GM19438 (cell line): ENCODE data around the gene OAF.

Experiments used
- ATAC-seq: cut with Tn5 transposase; IDR thresholded peaks from one replicate; pipeline ENCODE4 v1.9.1; 2021; ENCODE audit warnings: low read depth; ENCODE audit not compliant: unreplicated experiment

OAF gene

GRCh38 chr11:120219938-120220746, 9.3 kb downstream of the OAF start:
- no peak for ATAC-seq

GRCh38 chr11:120220747-120221037, 9.9 kb downstream of the OAF start:
- ATAC-seq: no peak

GRCh38 chr11:120221115-120221752, 10.4 kb downstream of the OAF start:
- ATAC-seq: no peak

- no peak for ATAC-seq
Observed at GRCh38 chr11:120222916-120223315, 12.1 kb downstream of the OAF start.

- no peak for ATAC-seq
Observed at GRCh38 chr11:120223793-120224192, 13.0 kb downstream of the OAF start.

GRCh38 chr11:120224361-120224760, 13.5 kb downstream of the OAF start:
- no peak for ATAC-seq

GRCh38 chr11:120224972-120225909, 14.4 kb downstream of the OAF start:
- ATAC-seq: no peak

- no peak for ATAC-seq
Observed at GRCh38 chr11:120226242-120226641, 15.4 kb downstream of the OAF start.

GRCh38 chr11:120226714-120227113, 15.9 kb downstream of the OAF start:
- ATAC-seq: no peak

- ATAC-seq: no peak
Observed at GRCh38 chr11:120227228-120227852, 16.5 kb downstream of the OAF start.

- no peak for ATAC-seq
Observed at GRCh38 chr11:120228794-120229384, 18.1 kb downstream of the OAF start.

GRCh38 chr11:120229451-120230424, 18.9 kb downstream of the OAF start:
- ATAC-seq: no peak

- ATAC-seq: no peak
Observed at GRCh38 chr11:120230433-120231071, 19.7 kb downstream of the OAF start.

- no peak for ATAC-seq
Observed at GRCh38 chr11:120231963-120232362, 21.1 kb downstream of the OAF start.

GRCh38 chr11:120233207-120233803, 22.5 kb downstream of the OAF start:
- ATAC-seq: no peak

GRCh38 chr11:120235024-120235628, 24.3 kb downstream of the OAF start:
- no peak for ATAC-seq

- no peak for ATAC-seq
Observed at GRCh38 chr11:120236169-120237107, 25.6 kb downstream of the OAF start.
